NCI-H82 treated with DMSO at 0.1 percent for 48 hours (cell line): ENCODE results near the gene EPN2.

ENCODE experiments used
- DNase-seq: peaks from one replicate; lab custom pipeline; 2025; ENCODE audit not compliant: unreplicated experiment; lab: John Stamatoyannopoulos, UW

EPN2 gene

DNA sequence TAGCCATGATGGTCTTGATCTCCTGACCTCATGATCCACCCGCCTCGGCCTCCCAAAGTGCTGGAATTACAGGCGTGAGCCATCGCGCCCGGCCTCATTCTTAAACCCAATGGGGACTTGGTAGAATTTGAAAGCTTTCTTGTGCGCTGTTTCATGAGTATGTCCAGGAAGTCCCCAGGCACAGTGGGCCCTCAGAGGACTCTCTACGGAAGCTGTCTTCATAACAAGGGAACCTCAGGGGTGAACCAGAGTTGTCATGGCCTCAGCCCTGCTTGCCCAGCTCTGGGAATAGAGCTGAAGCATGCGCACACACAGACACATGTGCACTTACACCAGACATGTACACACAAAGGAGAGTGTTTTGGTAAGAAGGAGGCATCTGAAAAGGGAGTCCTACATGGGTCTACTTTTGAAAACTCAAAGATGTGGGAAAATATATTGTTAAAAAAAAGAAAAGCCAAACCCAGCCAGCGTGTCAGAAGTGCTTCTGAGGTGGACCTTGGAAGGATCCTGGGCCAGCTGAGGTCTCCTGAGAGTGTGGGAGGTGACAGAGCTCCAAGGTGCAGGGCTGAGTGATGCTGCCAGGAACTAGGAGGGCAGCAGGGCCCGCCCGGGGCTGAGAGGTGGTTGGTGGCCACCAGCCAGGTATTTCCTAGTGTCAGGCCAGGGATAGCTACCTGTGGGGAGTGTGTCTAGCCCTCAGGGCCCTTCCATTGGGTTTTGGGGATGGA lies 54.6 kb downstream of the EPN2 start:
- DNase-seq, result no peak

DNA sequence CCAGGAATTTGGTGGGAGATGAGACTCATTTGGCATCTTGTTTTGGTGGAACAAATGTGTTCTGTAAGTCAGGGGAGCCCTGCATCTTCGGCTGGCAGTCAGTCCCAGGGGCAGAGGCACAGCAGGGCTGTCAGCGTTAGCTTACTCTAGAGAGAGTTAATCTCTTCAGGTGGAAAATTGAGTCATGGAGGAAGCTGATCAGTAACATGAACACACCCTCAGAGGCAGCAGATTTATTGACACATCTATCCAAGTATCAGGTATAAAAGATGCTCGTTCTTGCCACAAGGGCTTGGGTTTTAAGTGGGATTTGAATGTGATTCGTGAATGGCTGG lies 55.2 kb downstream of the EPN2 start:
- DNase-seq, result no peak

DNA sequence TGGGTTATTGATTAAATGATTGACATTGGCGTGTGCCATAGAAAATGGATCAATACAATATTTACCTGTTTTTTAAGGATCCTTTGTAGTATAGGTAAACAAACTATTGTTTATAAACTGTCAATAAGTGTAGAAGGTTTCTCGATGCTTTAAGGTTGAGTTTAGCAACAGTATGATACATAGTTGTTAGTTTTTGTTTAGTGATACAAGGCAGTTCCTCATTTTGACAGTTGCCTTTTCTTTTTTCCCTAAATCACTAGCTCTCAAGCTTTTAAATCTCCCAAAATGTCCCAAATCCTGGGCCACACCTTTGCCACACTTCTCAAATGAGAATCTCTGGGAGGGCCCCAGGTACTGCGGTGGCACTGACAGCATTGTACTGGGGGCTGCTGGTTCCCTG lies 57.3 kb downstream of the EPN2 start:
- no peak for DNase-seq

DNA sequence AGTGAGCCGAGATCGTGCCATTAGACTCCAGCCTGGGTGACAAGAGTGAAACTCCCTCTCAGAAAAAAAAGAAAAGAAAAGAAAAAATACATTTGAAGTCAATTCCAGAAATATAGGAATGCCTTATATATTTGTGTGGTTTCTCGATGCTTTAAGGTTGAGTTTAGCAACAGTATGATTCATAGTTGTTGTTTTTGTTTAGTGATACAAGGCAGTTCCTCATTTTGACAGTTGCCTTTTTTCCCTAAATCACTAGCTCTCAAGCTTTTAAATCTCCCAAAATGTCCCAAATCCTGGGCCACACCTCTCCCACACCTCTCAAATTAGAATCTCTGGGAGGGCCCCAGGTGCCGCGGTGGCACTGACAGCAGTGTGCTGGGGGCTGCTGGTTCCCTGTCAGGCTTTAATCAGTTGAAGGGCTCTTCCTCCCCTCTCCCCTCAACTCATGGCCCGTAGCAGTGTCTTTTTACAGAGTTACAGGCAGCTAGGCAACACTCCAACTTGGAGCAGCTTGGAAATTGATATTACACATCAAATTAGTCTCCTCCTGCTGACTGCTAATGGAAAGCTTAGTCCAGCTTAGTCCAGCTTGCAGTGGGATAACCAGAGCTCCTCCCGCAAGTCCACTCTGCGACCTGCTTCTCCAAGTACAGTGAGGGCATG lies 58.4 kb downstream of the EPN2 start:
- DNase-seq, result no peak

DNA sequence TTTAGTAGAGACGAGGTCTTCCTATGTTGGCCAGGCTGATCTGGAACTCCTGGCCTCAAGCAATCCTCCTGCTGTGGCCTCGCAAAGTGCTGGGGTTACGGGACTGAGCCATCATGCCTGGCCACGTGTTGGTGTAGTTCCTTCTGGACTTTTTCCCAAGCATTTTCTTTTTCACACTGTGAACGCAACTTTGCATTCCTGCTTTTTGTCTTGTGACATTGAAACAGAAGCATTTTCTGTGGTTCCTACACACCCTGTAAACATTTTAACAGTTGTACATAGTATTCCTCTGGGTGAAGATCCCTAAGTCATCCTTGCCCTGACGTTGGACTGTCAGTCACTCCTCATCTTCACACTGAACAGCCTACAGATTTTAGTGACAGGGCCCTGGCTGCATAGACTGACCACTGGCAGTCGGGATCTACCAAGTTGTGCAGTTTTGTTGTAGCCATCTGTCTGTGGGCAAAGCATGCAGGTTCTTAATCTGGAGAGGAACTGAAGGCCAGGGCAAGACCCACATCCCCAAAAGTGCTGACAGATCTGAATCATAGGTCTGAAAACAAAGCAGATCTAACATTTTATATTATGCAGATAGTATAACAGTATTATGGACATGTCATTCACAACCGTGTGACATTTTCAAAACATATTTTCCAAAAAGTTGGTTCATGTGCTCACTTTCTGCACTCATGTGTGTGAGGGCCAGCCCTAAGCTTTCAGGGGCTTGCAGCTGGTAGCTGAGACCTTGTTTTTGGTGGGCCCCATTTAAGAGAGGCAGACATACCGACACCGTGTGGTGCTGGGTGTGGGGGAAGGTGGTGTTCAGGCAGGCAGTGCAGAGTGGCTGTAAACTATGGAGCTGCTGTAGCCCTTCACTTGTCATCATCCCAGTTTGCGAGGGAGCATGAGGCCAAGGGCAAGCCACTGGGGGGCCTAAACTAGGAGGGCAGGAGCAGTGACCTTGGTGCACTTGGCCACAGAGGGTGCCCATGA lies 59.9 kb downstream of the EPN2 start:
- DNase-seq, result no peak

DNA sequence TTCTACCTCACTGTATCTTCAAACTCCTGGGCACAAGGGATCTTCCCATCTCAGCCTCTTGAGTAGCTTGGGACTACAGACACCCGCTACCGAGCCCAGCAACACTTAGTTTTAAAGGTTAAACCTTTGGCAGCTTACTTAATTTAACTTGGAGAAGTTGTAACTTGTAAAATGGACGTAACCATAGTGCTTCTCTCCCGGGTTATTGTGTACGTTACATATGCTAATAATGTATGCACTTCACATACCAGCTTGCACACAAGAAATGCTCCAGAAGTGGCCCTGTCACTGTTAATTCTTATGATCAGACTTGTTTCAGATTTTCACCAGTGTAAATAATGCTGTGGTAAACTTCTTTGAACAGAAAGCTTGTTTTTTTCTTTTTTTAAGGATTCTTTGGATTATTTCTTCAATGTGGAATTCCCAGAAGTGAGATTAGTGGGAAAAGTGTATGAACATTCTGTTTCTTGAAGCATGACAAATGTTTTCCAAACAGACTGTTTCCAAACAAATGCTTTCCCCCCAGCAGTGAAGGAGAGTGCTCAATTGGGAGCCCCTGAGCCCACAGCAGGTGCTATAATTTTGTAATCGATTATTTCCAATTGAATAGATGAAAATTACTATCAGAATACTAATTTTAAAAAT lies 61.5 kb downstream of the EPN2 start:
- DNase-seq, result no peak

DNA sequence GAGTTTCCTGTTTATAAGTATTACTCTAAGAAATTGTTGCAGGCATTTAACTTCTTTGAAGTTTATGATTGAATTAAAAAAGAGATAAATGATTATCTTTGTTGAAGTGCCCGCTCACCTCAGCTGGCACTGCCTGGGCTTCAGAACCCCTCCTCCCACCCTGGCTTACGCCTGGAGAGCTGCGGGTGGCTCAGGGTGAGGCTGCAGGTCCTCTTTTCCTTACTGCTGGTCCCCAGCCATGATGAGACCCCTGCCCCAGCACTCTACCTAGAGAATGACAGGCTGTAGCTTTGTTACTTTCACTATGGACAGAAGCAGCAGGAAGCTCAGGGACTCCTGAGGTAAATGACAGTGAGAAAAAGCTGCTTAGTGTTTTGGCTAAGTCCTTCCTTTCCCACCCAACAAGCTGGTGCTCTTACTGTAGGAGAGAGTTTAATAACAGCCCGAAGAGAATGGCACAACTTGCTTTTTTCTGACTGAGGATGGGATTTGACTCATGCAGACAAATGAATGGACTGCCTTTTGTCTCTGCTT lies 62.1 kb downstream of the EPN2 start:
- no peak for DNase-seq

DNA sequence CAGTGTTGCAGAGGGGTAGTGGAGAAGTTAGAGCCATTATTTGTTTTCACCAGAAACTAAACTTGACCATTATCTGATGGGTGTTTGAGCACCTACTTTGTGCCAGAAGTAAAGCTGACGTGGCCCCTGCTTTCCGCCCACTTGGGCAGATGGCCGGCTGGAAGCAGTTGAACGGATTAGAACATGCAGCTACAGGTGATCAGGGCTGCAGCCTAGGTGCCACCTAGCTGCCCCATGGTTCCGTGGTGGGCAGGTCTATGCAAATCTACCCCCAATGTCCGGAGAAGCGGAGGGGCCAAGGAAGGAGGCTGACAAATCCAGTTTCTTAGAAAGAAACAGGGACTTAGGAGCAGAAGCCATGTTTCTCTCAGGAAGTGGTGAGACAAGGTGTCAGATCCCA lies 62.7 kb downstream of the EPN2 start:
- no peak for DNase-seq

DNA sequence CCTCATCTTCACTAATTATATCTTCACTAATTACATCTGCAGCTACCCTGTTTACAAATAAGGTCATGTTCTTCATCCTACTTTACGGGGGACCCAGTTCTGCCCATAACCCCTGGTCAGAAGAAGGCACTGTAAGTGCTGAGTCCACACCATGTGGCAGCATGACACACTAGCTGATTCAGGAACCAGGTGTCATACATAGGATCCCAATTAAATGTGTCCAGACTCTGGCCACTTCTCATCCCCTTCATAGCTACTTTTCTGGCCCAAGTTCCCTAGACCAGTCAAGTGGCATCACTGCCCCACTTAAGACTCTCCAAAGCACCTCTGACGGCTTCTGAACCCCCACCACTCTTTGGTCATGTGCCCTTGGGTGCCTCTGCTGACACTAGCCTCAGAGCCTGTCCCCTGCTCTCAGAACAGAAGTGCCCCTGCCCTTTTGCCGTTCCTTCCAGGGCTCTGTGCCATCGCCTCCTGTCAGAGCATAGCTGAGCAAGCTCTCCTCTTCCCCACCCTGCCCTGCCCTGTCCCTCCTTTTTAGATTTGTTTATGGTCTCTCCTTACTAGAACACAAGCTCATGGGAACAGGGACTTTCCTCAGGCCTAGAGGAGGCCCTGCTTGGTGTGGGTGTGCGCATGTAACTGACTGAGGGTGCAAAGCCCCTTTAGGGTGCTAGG lies 64.2 kb downstream of the EPN2 start:
- no peak for DNase-seq

DNA sequence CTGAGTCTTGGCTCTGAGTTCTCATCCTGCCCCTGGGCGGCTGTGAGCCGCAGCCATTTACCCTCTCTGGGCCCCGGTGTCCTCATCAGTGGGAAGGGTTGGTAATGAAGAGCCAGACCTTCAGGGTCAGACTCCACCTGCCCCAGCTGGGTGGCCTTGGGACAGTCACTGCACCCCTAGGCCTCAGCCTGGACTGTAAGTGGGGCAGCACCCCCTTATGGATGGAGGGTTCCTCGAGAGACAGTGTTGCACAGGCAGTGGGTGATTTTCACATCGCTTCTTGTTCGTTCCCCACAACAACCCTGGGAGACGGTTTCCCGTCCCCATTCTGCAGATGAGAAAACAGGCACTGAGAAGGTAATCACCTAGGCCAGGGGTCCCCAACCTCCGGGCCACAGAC lies 64.8 kb downstream of the EPN2 start:
- DNase-seq, result no peak

DNA sequence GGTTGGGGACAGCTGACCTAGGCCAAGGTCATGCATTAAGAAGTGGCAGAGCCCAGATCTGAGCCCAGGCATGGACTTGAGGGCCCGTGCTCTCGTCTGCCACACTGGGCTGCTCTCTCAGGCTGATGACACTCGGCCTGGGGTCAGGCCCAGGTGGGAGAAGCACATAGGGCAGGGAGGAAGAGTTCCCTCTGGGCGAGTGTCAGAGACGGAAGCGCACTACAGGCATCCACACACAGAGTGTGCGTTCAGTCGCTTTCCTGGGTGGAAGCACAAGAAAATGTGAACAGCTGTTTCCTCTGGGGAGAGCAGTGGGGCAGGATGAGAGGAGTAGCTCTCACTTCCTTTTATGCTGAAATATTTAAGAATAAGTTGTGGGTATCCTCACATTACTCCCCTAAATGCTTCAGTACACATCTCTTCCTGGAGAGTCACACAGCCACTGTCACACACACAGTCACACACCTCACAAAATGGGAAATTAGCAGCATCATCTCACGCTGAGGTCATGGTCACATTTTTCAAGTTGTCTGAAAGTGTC lies 65.7 kb downstream of the EPN2 start:
- no peak for DNase-seq

DNA sequence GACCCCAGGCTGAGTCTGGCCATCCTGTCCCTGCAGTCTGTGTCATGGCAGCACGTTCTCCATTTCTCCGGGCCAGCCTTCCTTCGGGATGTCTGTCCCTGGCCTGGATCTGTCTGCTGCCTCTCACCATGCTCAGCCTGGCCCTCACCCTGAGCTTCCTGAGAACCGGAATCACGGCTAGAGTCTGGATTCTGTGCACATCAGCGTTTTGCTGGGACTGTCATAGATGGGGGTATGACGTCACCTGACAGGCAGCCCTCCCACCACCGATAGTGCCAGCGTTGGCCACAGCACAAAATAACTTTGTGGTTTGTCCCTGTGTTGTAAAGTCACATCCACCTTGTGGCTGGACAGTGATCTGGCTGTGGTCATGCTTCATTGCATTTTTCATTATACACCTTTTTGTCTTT lies 66.2 kb downstream of the EPN2 start:
- DNase-seq, result no peak

DNA sequence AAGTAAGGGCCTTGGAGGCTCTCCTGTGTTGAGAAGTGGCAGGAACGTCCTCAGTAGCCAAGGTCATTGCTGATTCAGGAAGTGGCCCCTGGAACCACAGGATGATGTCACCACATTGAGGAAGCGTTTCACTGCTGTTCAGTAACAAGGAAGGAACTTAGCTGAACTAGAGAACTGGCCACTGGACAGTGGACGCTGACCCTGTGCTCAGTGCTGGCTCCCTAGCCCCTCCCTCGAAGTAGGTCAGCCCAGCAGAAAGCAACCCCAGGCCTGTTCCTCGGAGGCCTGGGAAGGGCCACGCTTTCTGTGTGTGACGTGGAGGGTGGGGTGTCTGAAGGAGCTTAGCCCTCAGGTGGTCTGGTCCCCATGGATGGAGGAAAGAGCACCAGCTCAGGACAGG lies 67.0 kb downstream of the EPN2 start:
- no peak for DNase-seq

DNA sequence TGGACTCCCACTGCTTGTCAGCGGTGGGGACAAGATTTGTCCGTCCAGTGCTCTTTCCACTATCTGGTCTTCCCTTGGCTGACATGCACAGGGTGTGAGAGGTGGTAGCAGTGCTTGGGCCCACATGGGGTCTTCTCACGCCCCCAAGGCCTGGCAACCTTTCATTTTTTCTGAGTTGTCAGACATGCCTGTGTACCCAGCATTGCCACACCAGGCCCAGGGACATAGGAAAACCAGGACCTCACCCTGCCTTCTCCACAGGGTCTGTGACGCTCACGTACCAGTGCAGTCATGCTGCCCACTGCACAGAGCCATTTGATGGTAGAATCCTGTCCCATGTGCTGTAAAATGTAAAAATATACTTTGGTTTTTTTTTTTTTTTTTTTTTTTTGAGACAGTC lies 67.6 kb downstream of the EPN2 start:
- DNase-seq, result no peak

DNA sequence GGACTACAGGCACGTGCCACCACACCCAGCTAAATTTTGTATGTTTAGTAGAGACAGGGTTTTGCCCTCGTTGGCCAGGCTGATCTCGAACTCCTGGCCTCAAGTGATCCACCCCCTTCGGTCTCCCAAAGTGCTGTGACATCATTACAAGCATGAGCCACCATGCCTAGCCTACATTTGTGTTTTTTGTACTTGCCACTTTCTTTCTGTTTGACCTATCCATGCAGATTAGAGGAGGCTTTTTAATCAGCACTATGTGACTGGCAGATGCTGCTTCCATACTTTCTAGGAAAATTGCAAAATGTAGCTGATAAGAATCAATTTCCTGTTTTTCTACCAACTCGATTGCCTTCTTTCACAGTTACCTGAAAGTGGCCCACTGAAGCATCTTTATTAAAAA lies 68.1 kb downstream of the EPN2 start:
- DNase-seq, result no peak

DNA sequence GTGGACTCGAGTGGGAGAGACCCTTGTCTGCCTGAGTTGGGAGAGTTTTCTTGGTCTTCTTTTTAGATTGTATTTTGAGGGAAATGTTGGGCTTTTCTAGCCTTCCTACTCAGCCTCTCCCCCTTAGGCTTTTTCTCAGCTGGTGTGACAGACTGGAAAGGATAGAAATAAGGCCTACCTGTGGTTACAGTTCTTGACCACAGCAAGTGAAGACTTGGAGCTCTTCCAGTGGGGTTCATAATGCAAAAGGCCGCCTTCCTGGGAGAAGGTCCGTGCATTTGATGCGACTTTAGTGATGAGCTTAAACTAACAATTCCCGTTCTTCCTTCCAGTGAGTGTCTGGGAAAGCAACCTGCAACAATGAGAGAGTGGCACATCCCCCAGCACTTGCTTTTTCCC lies 68.6 kb downstream of the EPN2 start:
- DNase-seq, result no peak

DNA sequence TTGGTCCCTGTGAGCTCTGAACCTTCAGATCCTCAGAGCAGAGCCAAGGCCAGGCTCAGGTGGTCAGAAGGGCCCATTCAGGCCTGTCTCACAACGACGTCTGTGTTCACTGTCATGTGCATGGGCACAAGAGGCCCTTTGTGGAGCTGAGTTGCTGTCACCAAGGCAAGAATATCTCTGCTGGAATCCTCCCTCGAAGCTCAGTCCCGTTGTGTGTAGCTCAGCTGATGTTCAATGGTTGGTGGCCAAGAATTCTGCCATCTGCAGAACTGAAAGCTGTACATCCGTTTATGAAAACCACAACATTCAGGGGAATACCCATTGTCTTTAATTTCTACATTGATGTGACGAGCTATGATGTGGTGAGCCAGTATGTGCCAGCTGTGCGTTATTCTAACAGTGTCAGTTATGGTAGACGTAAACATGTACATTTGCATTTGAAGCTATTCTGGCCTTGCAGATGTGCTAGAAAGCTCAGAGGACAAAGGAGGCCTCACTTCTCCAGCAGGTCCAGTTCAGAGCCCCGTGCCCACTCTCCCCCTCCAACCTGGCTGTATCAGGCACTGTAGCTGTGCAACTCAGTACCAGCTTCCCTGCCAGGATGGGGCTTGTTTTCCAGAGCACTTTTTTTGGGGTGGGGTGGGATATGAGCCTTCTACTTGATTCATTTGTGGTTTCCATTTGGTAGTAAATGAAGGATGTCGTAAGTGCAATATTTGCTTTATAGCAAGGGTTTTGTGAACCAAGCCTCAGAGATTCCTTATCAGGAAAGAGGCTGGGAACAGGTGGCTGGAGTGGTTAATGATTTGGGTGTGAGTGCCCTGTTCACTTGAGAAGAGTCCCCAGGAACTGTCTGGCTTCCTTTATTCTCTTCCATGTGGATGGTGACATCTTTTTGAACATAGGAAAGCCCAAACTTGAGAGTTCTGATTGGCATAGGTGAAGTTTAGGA lies 69.3 kb downstream of the EPN2 start:
- DNase-seq, result no peak

DNA sequence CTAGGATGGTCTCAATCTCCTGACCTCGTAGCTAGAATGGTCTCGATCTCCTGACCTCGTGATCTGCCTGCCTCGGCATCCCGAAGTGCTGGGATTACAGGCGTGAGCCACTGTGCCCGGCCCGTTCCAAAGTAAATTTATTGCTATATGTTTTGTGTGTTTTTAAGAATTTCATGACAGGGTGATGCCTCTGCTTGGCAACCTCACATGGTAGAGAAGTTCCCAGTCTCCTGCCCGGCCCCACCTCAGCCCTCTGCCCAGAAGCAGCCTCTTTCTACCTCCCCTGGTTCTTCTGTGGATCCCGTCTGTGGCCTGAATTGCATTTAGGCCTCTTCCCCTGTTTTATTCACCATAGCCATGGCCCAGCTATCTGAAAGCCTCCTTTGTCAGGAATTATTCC lies 70.4 kb downstream of the EPN2 start:
- DNase-seq, result no peak

DNA sequence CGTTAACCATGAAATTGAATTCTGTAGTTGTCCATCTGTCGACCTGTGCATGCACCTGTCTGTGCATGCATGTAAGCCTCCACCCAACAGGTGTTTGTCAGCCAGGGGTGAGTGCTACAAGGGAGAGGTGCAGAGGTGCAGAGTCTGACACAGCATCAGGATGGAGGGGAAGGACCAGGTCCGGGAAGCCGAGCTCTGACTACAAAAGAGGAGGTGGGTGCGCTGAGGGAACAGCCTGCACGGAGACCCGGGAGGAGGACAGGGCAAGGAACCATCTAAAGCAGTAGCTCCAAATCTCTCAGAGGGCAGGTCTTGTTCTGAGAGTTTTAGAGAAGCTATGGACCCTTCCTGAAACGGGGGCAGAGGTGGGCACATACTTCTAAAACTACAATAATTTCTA lies 71.2 kb downstream of the EPN2 start:
- no peak for DNase-seq
